H9 (cell line): Measurements from ENCODE around the gene TBC1D22A. TPM values are rescaled to one million over a fixed set of nuclear protein-coding genes. Genes with fewer than 3 reads are reported as not detected.

Source experiments
- DNase-seq: peaks from one replicate; pipeline ENCODE4 v3.0.0-alpha.2; 2017
- H2AFZ ChIP-seq: one replicate; pipeline ENCODE4 v1.6.1; 2013; ENCODE audit warnings: mild to moderate bottlenecking, low read length, control low read depth, moderate library complexity
- H2AK5ac ChIP-seq: 2 replicates; pipeline ENCODE4 v1.6.1; 2013; ENCODE audit warnings: low read length, control low read depth, mixed read lengths; ENCODE audit not compliant: insufficient read length
- H2BK120ac ChIP-seq: one replicate; pipeline ENCODE4 v1.6.1; 2013; ENCODE audit warnings: low read depth, mild to moderate bottlenecking, low read length, control low read depth, inconsistent platforms; ENCODE audit not compliant: poor library complexity, severe bottlenecking
- H2BK12ac ChIP-seq: 2 replicates; pipeline ENCODE4 v1.6.1; 2013; ENCODE audit warnings: low read length, control low read depth, mixed read lengths, low read depth; ENCODE audit not compliant: insufficient read length
- H2BK15ac ChIP-seq: 2 replicates; pipeline ENCODE4 v1.6.1; 2013; ENCODE audit warnings: low read depth, low read length, control low read depth
- H2BK20ac ChIP-seq: one replicate; pipeline ENCODE4 v1.6.1; 2013; ENCODE audit warnings: low read depth, mild to moderate bottlenecking, low read length, control low read depth, inconsistent platforms; ENCODE audit not compliant: poor library complexity, severe bottlenecking
- H2BK5ac ChIP-seq: 2 replicates; pipeline ENCODE4 v1.6.1; 2013; ENCODE audit warnings: low read length, control low read depth, mixed read lengths; ENCODE audit not compliant: insufficient read length
- H3K14ac ChIP-seq: 2 replicates; pipeline ENCODE4 v1.6.1; 2013; ENCODE audit warnings: low read length, control low read depth; ENCODE audit not compliant: insufficient read depth
- H3K18ac ChIP-seq: 2 replicates; pipeline ENCODE4 v1.6.1; 2013; ENCODE audit warnings: low read depth, mild to moderate bottlenecking, mixed read lengths, low read length, control low read depth; ENCODE audit not compliant: insufficient read length
- H3K23ac ChIP-seq: 2 replicates; pipeline ENCODE4 v1.6.1; 2013; ENCODE audit warnings: low read length, control low read depth, mixed read lengths, low read depth; ENCODE audit not compliant: insufficient read length
- H3K23me2 ChIP-seq: 2 replicates; pipeline ENCODE4 v1.6.1; 2013; ENCODE audit warnings: low read depth, mild to moderate bottlenecking, mixed read lengths, low read length, control low read depth; ENCODE audit not compliant: insufficient read length, poor library complexity, severe bottlenecking
- H3K27ac ChIP-seq: 2 replicates; pipeline ENCODE4 v1.5.1; 2013; ENCODE audit warnings: low read length, control low read depth, mixed read lengths, low read depth; ENCODE audit not compliant: insufficient read length
- H3K27me3 ChIP-seq: 2 replicates; pipeline ENCODE4 v1.6.1; 2013; ENCODE audit warnings: low read length, control low read depth, inconsistent platforms; ENCODE audit not compliant: insufficient read depth
- H3K4ac ChIP-seq: 2 replicates; pipeline ENCODE4 v1.6.1; 2013; ENCODE audit warnings: low read depth, mild to moderate bottlenecking, control low read depth, inconsistent platforms, low read length, moderate library complexity
- H3K4me1 ChIP-seq: 2 replicates; pipeline ENCODE4 v1.6.1; 2013; ENCODE audit warnings: low read length, control low read depth, inconsistent platforms; ENCODE audit not compliant: insufficient read depth
- H3K4me2 ChIP-seq: 2 replicates; pipeline ENCODE4 v1.6.1; 2013; ENCODE audit warnings: low read length, control low read depth, mixed read lengths; ENCODE audit not compliant: insufficient read length, insufficient read depth
- H3K56ac ChIP-seq: 2 replicates; pipeline ENCODE4 v1.6.1; 2013; ENCODE audit warnings: low read depth, mild to moderate bottlenecking, mixed read lengths, low read length, control low read depth; ENCODE audit not compliant: insufficient read length
- H3K79me1 ChIP-seq: 2 replicates; pipeline ENCODE4 v1.6.1; 2013; ENCODE audit warnings: low read depth, mild to moderate bottlenecking, moderate library complexity, low read length, control low read depth, inconsistent platforms; ENCODE audit not compliant: insufficient read depth, poor library complexity, severe bottlenecking
- H3K79me2 ChIP-seq: 2 replicates; pipeline ENCODE4 v1.6.1; 2013; ENCODE audit warnings: low read length, control low read depth, inconsistent platforms; ENCODE audit not compliant: insufficient read depth
- H3K9ac ChIP-seq: 2 replicates; pipeline ENCODE4 v1.6.1; 2013; ENCODE audit warnings: low read length, control low read depth, mixed read lengths; ENCODE audit not compliant: insufficient read length; ENCODE audit errors: extremely low read depth
- H3K9me3 ChIP-seq: one replicate; pipeline ENCODE4 v1.6.1; 2013; ENCODE audit warnings: low read depth, low read length, inconsistent platforms; ENCODE audit not compliant: control insufficient read depth
- H3T11ph ChIP-seq: one replicate; pipeline ENCODE4 v1.6.1; 2013; ENCODE audit warnings: mild to moderate bottlenecking, low read length, control low read depth, inconsistent platforms
- H4K20me1 ChIP-seq: one replicate; pipeline ENCODE4 v1.6.1; 2013; ENCODE audit not compliant: control insufficient read depth, insufficient read length, insufficient read depth
- H4K5ac ChIP-seq: 2 replicates; pipeline ENCODE4 v1.6.1; 2013; ENCODE audit warnings: low read depth, mild to moderate bottlenecking, mixed read lengths, low read length, control low read depth; ENCODE audit not compliant: insufficient read length
- H4K8ac ChIP-seq: replicated peaks from 2 replicates; pipeline ENCODE4 v1.6.1; 2013; ENCODE audit warnings: low read length, control low read depth, mixed read lengths, low read depth; ENCODE audit not compliant: insufficient read length
- H4K91ac ChIP-seq: 2 replicates; pipeline ENCODE4 v1.6.1; 2013; ENCODE audit warnings: low read depth, mild to moderate bottlenecking, moderate library complexity, mixed read lengths, low read length, control low read depth; ENCODE audit not compliant: insufficient read length
- H3K27ac Mint-ChIP-seq, 3 experiments: 2 replicates in 2 of 3; 3 replicates in 1 of 3; pipeline ENCODE4 v1.8.0; 2020 to 2021; ENCODE audit warnings: mixed read lengths in 3 of 3, mild to moderate bottlenecking in 1 of 3, moderate library complexity in 1 of 3
- H3K27me3 Mint-ChIP-seq: 2 replicates; pipeline ENCODE4 v1.8.0; 2021; ENCODE audit warnings: low read depth, mild to moderate bottlenecking, moderate library complexity, mixed read lengths
- H3K36me3 Mint-ChIP-seq, 3 experiments: 2 replicates in 2 of 3; 3 replicates in 1 of 3; pipeline ENCODE4 v1.8.0; 2020 to 2021; ENCODE audit warnings: low read depth in 3 of 3, mixed read lengths in 3 of 3; ENCODE audit not compliant: insufficient read depth in 1 of 3
- H3K4me1 Mint-ChIP-seq, 2 experiments: 2 replicates each; pipeline ENCODE4 v1.8.0; 2020; ENCODE audit warnings: mixed read lengths in 2 of 2
- H3K4me3 Mint-ChIP-seq, 2 experiments: 2 replicates in 1 of 2; 3 replicates in 1 of 2; pipeline ENCODE4 v1.8.0; 2020 to 2021; ENCODE audit warnings: mild to moderate bottlenecking in 2 of 2, mixed read lengths in 2 of 2, moderate library complexity in 1 of 2
- H3K9me3 Mint-ChIP-seq, 2 experiments: 2 replicates in 1 of 2; 3 replicates in 1 of 2; pipeline ENCODE4 v1.8.0; 2020; ENCODE audit warnings: mild to moderate bottlenecking in 2 of 2, mixed read lengths in 2 of 2, moderate library complexity in 1 of 2
- WGBS: extraction: QIAGEN DNeasy Blood & Tissue Kit; methylation state at CpG from one replicate; pipeline ENCODE4 v1.1.7; 2013; ENCODE audit warnings: missing lambda C conversion rate, low lambda C conversion rate, mixed read lengths; ENCODE audit not compliant: insufficient read length; ENCODE audit errors: extremely low coverage; 5-methylcytosine and 5-hydroxymethylcytosine counted together
- total RNA-seq: library from RNA; stranded (reverse); gene quantifications from 2 replicates; pipeline ENCODE4 v1.2.1, GENCODE V29; 2021
- TF ChIP-seq, protein P1 (sequence below): fragments of 200-600 bp; sonication (generic); conservative IDR thresholded peaks from 3 replicates; pipeline ENCODE4 v1.8.0; 2021; ENCODE audit warnings: antibody characterized with exemption, mild to moderate bottlenecking

TBC1D22A gene
- total RNA-seq, 1 experiment from 2014 or later = 20.8 TPM

DNA sequence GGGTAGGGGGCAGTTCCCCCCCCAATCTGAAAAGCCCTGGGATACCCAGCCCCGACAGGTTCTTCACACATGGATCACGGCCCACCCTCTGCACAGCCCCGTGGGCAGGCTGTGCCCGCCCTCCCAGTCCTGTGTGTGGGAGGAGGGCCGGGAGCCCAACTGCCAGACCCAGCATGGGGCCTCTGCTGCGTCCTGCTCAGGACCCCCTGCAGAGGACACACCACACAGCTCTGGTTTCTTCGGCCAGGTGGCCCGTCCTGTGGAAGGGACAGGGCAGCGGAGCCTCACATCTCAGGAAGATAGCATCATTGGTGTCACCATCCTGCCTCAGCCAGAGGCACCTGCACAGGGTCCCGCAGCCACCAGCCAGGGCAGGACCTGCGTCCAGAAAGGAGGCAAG is 396.0 kb downstream of the TBC1D22A start:
- Mint-ChIP-seq H3K36me3 (no peaks in the 10 kb centered on the region), H3K9me3 (no peaks in the 10 kb centered on the region), H3K27ac (no peak overlapping the region; a peak in 1 of 7 replicates), H3K4me3 (no peak overlapping the region), H3K27me3 (no peaks in the 10 kb centered on the region), H3K4me1 (peaks cover 3 to 4% of the 10 kb centered on the region in 2 experiments; a peak in 2 of 4 replicates)
- Histone ChIP-seq H4K5ac (no peak overlapping the region), H2BK12ac (no peak overlapping the region), H4K20me1 (no peaks in the 10 kb centered on the region), H3K27ac (no peak overlapping the region), H3K27me3 (no peaks in the 10 kb centered on the region), H2BK120ac (no peak overlapping the region), H3K9me3 (no peaks in the 10 kb centered on the region), H2BK5ac (no peak overlapping the region), H3K14ac (no peak overlapping the region), H3K79me1 (no peaks in the 10 kb centered on the region), H4K8ac (no peak overlapping the region), H2AK5ac (no peak overlapping the region), H3K18ac (no peak overlapping the region), H3K4me2 (no peak overlapping the region), H3K23me2 (no peaks in the 10 kb centered on the region), H4K91ac (no peak overlapping the region), H2BK15ac (no peak overlapping the region), H3K4ac (no peak overlapping the region), H3K23ac (no peak overlapping the region), H3T11ph (no peak overlapping the region), H3K79me2 (no peaks in the 10 kb centered on the region), H2BK20ac (no peak overlapping the region), H2AFZ (no peak overlapping the region), H3K4me1 (no peaks in the 10 kb centered on the region), H3K9ac (no peak overlapping the region), H3K56ac (no peak overlapping the region)
- no peak for DNase-seq
- no CpG with 5 or more reads among the region's 11 CpGs for WGBS
- TF ChIP-seq, protein P1, sequence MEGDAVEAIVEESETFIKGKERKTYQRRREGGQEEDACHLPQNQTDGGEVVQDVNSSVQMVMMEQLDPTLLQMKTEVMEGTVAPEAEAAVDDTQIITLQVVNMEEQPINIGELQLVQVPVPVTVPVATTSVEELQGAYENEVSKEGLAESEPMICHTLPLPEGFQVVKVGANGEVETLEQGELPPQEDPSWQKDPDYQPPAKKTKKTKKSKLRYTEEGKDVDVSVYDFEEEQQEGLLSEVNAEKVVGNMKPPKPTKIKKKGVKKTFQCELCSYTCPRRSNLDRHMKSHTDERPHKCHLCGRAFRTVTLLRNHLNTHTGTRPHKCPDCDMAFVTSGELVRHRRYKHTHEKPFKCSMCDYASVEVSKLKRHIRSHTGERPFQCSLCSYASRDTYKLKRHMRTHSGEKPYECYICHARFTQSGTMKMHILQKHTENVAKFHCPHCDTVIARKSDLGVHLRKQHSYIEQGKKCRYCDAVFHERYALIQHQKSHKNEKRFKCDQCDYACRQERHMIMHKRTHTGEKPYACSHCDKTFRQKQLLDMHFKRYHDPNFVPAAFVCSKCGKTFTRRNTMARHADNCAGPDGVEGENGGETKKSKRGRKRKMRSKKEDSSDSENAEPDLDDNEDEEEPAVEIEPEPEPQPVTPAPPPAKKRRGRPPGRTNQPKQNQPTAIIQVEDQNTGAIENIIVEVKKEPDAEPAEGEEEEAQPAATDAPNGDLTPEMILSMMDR = no peak
